Measurements from ENCODE around the gene ARHGEF28.

DNA sequence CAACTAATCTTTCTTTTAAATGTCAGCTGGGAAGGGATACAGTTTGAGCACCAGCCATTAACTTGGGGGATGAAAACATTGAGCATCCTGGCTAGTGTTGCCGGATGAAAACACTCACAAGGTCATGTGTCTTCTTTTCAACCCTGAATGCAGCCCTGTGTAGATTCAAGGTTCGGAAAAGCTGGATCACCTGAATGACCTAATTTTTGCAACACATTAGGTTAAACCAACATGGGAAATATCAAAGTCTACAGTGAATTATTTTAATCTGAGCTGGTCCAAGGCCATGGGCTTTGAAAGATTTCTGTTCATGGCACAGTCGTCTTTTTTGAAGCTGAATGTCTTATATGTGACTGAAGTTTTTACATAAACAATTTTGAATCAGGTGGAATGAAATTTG, 281.2 kb downstream of the ARHGEF28 start:
- TF ChIP-seq, protein P1, sequence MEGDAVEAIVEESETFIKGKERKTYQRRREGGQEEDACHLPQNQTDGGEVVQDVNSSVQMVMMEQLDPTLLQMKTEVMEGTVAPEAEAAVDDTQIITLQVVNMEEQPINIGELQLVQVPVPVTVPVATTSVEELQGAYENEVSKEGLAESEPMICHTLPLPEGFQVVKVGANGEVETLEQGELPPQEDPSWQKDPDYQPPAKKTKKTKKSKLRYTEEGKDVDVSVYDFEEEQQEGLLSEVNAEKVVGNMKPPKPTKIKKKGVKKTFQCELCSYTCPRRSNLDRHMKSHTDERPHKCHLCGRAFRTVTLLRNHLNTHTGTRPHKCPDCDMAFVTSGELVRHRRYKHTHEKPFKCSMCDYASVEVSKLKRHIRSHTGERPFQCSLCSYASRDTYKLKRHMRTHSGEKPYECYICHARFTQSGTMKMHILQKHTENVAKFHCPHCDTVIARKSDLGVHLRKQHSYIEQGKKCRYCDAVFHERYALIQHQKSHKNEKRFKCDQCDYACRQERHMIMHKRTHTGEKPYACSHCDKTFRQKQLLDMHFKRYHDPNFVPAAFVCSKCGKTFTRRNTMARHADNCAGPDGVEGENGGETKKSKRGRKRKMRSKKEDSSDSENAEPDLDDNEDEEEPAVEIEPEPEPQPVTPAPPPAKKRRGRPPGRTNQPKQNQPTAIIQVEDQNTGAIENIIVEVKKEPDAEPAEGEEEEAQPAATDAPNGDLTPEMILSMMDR (IDR thresholded peaks at IDR 0.05): no peak
- no peak for TF ChIP-seq EZH2 (IDR thresholded peaks at IDR 0.05; ENCODE audit: borderline replicate concordance, insufficient read depth, low read depth, low read length, poor library complexity, severe bottlenecking)

Measured in B cell (primary cell).